ENCODE measurements around the gene NAA16.

GRCh38 chr13:41267106-41267505 is 44.0 kb upstream of the NAA16 start:
- TF ChIP-seq TCF7L2 (IDR thresholded peaks at IDR 0.05; ENCODE audit: low read depth, low read length) = no peak
- no peak for TF ChIP-seq POLR2AphosphoS5 (IDR thresholded peaks at IDR 0.05; ENCODE audit: control insufficient read depth, insufficient read depth, low read depth, low read length)
- TF ChIP-seq SMARCC2 (IDR thresholded peaks at IDR 0.05; ENCODE audit: low read depth) = no peak
- TF ChIP-seq FOXP1 (CRISPR knock-in tag; IDR thresholded peaks at IDR 0.05) = no peak
- no peak for TF ChIP-seq CTCF (IDR thresholded peaks at IDR 0.05 in 2 of 3, conservative IDR thresholded peaks at IDR 0.05 in 1 of 3; ENCODE audit: insufficient read depth in 2 of 3, low read depth in 1 of 3, low read length in 3 of 3)
- TF ChIP-seq POLR2A (conservative IDR thresholded peaks at IDR 0.05) = no peak
- no peak for TF ChIP-seq YY1 (IDR thresholded peaks at IDR 0.05; ENCODE audit: borderline replicate concordance in 1 of 3, control insufficient read depth in 1 of 3, extremely low read depth in 1 of 3, insufficient read depth in 3 of 3, insufficient read length in 1 of 3, insufficient replicate concordance in 2 of 3, low read depth in 1 of 3, low read length in 2 of 3)
- no peak for TF ChIP-seq ZBTB43 (CRISPR knock-in tag; IDR thresholded peaks at IDR 0.05)
- no peak for TF ChIP-seq DNMT1 (IDR thresholded peaks at IDR 0.05)
